ENCODE data around the gene MCOLN2.

DNA sequence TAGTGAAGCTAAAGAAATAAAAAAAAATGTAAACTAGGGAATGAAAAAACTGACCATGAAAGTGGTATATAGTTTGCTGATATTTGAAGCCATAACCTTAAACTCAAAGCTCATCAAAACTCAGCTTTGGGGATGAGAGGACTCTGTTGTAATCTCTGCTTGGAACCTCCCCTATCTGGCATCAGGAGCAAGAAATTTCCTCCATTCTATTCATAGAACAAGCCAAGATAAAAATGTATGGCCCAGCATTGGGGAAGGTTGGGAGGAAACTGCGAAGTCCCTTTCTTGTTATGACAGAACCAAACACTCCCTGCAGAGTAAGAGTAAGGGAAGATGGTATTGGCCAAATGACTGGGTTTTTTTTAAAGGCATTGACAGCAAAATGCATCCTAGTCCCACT is 35.6 kb downstream of the MCOLN2 start:
- TF ChIP-seq, protein P1, sequence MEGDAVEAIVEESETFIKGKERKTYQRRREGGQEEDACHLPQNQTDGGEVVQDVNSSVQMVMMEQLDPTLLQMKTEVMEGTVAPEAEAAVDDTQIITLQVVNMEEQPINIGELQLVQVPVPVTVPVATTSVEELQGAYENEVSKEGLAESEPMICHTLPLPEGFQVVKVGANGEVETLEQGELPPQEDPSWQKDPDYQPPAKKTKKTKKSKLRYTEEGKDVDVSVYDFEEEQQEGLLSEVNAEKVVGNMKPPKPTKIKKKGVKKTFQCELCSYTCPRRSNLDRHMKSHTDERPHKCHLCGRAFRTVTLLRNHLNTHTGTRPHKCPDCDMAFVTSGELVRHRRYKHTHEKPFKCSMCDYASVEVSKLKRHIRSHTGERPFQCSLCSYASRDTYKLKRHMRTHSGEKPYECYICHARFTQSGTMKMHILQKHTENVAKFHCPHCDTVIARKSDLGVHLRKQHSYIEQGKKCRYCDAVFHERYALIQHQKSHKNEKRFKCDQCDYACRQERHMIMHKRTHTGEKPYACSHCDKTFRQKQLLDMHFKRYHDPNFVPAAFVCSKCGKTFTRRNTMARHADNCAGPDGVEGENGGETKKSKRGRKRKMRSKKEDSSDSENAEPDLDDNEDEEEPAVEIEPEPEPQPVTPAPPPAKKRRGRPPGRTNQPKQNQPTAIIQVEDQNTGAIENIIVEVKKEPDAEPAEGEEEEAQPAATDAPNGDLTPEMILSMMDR (IDR thresholded peaks at IDR 0.05; ENCODE audit: low read depth, low read length, missing input control): no peak
- TF ChIP-seq YY1 (IDR thresholded peaks at IDR 0.05): no peak
- no peak for TF ChIP-seq JUND (IDR thresholded peaks at IDR 0.05)
- TF ChIP-seq FOXA1 (IDR thresholded peaks at IDR 0.05): no peak
- TF ChIP-seq SP1 (IDR thresholded peaks at IDR 0.05): no peak
- no peak for TF ChIP-seq RAD21 (IDR thresholded peaks at IDR 0.05)
- TF ChIP-seq, protein P2, sequence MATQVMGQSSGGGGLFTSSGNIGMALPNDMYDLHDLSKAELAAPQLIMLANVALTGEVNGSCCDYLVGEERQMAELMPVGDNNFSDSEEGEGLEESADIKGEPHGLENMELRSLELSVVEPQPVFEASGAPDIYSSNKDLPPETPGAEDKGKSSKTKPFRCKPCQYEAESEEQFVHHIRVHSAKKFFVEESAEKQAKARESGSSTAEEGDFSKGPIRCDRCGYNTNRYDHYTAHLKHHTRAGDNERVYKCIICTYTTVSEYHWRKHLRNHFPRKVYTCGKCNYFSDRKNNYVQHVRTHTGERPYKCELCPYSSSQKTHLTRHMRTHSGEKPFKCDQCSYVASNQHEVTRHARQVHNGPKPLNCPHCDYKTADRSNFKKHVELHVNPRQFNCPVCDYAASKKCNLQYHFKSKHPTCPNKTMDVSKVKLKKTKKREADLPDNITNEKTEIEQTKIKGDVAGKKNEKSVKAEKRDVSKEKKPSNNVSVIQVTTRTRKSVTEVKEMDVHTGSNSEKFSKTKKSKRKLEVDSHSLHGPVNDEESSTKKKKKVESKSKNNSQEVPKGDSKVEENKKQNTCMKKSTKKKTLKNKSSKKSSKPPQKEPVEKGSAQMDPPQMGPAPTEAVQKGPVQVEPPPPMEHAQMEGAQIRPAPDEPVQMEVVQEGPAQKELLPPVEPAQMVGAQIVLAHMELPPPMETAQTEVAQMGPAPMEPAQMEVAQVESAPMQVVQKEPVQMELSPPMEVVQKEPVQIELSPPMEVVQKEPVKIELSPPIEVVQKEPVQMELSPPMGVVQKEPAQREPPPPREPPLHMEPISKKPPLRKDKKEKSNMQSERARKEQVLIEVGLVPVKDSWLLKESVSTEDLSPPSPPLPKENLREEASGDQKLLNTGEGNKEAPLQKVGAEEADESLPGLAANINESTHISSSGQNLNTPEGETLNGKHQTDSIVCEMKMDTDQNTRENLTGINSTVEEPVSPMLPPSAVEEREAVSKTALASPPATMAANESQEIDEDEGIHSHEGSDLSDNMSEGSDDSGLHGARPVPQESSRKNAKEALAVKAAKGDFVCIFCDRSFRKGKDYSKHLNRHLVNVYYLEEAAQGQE (IDR thresholded peaks at IDR 0.05): no peak
- TF ChIP-seq, protein P3, sequence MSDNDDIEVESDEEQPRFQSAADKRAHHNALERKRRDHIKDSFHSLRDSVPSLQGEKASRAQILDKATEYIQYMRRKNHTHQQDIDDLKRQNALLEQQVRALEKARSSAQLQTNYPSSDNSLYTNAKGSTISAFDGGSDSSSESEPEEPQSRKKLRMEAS (IDR thresholded peaks at IDR 0.05): no peak
- TF ChIP-seq HNF4A (conservative IDR thresholded peaks at IDR 0.05): no peak
- TF ChIP-seq, protein P4, sequence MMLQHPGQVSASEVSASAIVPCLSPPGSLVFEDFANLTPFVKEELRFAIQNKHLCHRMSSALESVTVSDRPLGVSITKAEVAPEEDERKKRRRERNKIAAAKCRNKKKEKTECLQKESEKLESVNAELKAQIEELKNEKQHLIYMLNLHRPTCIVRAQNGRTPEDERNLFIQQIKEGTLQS (IDR thresholded peaks at IDR 0.05): no peak
- TF ChIP-seq GABPA (IDR thresholded peaks at IDR 0.05 in 1 of 2, conservative IDR thresholded peaks at IDR 0.05 in 1 of 2): no peak
- TF ChIP-seq RXRA (IDR thresholded peaks at IDR 0.05): no peak
- TF ChIP-seq TAF1 (conservative IDR thresholded peaks at IDR 0.05): no peak
- no peak for TF ChIP-seq EGR1 (IDR thresholded peaks at IDR 0.05; ENCODE audit: low read depth in 2 of 2)
